GM18517 (cell line): Measurements from ENCODE around the gene ZNF441.
"Not testable (repeated sequence)": the region's sequence is repeated elsewhere in the genome, so short reads cannot be mapped to it uniquely, and the experiment has no call there.

Experiments used
- ATAC-seq: cut with Tn5 transposase; IDR thresholded peaks from one replicate; pipeline ENCODE4 v1.9.1; 2021; ENCODE audit warnings: mild to moderate bottlenecking, moderate library complexity; ENCODE audit not compliant: unreplicated experiment

ZNF441 gene

DNA sequence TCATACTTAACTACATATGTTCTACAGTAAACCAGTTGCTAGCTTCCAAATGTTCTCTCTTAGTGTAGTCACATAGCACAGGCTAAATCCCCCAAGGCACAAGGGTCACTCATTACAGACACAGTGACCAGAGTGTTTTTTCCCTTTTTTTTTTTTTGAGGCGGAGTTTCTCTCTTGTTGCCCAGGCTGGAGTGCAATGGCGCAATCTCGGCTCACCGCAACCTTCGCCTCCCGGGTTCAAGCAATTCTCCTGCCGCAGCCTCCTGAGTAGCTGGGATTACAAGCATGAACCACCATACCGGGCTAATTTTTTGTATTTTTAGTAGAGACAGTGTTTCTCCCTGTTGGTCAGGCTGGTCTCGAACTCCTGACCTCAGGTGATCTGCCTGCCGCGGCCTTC, 9.9 kb downstream of the ZNF441 start:
- not testable (repeated sequence) for ATAC-seq

DNA sequence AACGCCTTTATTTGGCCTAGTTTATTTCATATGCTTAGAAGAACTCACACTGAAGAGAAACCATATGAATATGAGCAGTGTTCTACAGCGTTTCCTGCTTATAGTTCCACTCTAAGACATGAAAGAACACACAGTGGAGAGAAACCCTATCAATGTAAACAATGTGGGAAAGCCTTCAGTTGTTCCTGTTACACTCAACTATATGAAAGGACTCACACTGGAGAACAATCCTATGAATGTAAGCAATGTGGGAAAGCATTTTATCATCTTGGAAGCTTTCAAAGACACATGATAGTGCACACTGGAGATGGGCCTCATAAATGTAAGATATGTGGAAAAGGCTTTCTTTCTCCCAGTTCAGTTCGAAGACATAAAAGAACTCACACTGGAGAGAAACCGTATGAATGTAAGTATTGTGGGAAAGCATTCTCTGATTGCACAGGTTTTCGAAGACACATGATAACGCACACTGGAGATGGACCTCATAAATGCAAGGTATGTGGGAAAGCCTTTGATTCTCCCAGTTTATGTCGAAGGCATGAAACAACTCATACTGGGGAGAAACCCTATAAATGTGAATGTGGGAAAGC, 13.7 kb downstream of the ZNF441 start:
- ATAC-seq, result no peak

DNA sequence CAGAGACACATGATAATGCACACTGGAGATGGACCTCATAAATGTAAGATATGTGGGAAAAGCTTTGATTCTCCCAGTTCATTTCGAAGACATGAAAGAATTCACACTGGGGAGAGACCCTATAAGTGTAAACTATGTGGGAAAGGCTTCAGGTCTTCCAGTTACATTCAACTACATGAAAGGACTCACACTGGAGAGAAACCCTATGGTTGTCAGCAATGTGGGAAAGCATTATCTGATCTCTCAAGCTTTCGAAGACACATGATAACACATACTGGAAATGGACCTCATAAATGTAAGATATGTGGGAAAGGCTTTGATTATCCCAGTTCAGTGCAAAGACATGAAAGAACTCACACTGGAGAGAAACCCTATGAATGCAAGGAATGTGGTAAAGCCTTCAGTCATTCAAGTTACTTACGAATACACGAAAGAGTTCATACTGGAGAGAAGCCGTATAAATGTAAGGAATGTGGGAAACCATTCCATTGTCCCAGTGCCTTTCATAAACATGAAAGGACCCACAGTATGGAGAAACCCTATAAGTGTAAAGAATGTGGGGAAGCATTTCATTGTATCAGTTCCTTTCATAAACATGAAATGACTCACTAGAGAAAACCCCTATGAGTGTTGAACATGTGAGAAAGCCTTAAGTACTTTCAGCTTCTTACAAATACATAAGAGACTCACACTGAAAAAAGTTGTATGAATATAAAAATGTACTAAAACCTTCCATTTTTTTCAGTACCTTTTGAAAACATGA, 14.7 kb downstream of the ZNF441 start:
- no peak for ATAC-seq

DNA sequence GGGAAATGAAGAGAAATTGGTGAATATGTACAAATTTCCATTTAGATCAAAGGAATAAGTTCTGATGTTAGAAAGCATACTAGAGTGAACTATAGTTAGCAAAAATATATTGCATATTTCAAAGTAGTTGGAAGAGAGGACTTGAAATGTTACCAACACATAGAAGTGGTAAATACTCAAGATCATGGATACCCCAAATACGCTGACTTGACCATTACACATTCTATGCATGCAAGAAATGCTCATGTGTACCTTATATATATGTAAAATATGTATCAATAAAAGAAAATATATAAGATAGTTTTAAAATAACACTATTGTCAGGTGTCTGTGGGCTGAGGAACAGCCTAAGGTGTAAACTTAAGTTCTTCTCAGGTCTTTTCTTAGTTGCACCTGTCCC, 17.0 kb downstream of the ZNF441 start:
- ATAC-seq, result no peak

DNA sequence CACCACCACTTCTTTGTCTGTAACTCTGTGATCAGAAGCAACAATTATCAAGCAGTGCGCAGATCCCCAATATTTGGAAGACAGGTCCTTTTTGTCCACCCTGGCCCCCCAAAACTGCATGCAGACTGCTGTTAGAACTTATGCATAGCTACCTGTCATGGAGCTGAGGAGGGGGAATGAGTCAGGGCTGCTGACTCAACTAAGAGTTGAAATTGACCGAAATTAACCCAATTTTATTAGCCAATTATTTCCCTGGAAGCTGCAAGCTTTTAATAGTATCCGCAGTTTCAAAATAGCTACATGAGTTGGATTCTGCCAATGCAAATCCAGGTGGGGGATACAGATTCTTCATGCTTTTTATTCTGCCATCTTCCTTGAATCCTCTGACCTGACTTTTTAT, 17.6 kb downstream of the ZNF441 start:
- no peak for ATAC-seq

DNA sequence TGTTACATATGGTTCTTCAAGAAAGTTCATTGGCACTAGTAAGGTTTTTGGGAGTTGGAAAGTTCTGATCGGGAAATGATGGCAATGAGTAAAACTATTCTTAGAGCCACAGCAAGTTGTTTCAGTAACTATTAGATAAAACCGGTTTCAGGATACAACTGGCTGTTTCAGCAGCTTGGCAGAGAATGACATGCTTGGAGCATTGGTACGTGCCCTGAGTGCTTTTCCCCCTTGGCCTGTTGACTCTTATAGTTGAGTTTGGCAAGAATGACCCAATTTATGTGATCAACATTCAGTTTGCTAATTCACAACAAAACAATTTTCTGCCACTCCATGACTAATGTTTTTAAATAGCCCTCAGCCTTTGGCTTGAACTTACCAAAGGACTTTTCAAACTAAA, 20.7 kb downstream of the ZNF441 start:
- ATAC-seq, result no peak

DNA sequence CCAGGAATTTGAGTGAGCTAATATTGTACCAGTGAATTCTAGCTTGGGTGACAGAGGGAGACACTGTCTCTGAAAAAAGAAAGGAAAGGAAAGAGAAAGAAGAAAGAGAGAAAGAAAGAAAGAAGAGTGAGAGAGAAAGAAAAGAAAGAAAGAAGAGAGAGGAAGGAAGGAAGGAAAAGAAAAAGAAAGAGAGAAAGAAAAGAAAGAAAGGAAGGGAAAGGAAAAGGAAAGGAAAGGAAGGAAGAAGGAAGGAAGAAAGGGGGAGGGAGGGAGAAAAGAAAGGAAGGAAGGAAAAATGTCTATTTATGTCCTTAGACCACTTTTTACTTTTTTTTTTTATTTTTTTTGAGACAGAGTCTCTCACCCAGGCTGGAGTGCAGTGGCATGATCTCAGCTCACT, 26.1 kb downstream of the ZNF441 start:
- ATAC-seq, result no peak

DNA sequence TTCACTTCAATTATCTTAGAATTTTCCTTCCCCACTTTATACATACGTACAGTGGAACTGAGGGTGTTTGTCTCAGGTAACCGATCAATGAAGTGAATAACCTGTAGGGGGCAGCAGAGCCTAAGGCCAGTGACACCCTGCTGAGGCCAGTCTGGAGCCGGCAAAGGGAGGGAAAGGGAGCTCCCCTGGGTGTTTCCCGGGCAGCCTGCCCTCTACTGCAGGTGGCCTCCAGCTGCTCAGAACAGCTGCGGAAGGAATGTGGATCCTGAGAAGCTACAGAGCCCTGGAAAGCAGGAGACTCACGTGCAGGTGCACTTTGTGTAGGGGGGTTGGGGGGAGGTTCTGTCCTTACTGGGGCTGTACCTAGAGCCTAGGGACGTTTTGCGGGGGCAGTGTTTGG, 30.7 kb downstream of the ZNF441 start:
- ATAC-seq, result no peak

DNA sequence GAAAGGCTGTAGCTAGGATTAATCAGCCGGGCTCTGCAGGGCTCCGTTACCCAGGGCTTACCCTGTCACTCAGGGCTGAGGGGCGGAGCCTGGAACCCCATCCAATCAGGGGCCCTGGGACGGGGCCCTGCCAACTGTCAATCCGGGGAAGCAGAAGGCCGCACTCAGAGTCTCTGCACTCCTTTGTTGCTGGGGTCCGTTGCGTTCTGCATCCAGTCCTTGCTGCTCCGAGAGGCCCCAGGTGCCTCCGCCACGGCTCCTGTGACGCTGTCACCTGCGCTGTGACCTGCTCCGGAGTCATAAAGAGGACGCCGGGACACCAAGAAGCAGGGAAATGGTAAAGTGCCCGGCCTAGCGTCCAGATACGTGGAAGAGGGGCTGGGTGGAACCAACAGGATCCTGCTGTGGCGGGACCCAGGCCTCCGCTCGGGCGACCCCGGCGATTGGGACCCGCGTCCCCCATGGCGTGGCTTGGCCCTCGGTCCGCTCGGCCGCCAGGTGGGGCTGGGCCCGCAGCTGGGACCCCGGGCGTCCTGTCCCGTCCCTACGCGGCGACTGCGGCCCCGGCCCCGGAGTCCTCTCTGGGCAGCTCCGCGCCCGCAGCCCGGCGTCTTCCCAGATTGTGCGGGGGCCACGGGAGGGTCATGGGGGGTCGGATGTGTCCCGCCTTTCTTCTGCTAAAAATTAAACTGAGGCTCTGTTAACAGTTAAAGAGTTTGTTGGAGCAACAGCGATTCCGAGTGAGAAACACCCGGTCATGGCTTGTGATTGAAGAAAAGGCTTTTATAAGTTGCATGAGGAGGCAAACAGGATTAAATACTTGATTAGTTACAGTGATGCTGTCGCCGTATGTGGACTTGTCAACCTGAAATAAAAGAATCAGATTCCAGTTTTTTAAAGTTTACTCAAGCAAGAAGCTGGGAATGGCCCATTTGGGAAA, 31.9 kb downstream of the ZNF441 start, which contains the start of gene ZNF491:
Gene ZNF491, plus strand, starts transcription at position 133 of the 940 bp plus-strand sequence. CDS start 7,431 bp downstream, outside the sequence.
- peak; percentile 74 for ATAC-seq

DNA sequence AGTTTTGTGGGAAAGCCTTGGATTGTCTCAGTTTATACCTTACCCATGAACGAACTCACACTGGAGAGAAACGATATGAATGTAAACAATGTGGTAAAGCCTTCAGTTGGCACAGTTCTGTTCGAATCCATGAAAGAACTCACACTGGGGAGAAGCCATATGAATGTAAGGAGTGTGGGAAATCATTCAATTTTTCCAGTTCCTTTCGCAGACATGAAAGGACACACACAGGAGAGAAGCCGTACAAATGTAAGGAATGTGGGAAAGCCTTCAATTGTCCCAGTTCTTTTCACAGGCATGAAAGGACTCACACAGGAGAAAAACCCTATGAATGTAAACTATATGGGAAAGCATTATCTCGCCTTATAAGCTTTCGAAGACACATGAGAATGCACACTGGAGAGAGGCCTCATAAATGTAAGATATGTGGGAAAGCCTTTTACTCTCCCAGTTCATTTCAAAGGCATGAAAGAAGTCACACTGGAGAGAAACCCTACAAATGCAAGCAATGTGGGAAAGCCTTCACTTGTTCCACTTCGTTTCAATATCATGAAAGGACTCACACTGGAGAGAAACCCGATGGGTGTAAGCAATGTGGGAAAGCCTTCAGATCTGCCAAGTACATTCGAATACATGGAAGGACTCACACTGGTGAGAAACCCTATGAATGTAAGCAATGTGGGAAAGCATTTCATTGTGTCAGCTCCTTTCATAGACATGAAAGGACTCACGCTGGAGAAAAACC, 39.7 kb downstream of the ZNF441 start:
- ATAC-seq, result no peak

DNA sequence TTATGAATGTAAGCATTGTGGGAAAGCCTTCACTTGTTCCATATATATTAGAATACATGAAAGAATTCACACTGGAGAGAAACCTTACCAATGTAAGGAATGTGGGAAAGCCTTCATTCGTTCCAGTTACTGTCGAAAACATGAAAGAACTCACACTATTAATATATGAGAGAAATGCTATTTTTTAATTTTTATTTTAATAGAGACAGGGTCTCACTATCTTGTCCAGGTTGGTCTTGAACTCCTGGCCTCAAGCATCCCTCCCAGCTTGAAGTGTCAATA, 40.2 kb downstream of the ZNF441 start:
- ATAC-seq, result no peak

DNA sequence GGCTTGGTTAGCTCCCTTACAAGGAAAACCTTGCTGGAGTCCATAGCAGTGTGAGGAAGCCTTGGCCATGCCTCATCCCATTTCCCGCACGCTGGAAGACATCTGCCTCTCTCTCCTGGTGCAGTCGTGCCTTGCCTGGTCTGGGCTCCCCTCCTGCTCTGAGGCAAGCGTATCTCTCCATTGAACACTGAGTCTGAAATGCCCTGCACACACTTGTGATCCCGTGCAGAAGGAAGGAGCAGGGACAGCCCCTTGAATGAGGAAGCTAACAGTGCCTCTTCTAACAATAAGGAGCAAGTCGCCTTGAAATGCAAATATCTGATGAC, 46.9 kb downstream of the ZNF441 start:
- ATAC-seq, result peak; percentile 38

DNA sequence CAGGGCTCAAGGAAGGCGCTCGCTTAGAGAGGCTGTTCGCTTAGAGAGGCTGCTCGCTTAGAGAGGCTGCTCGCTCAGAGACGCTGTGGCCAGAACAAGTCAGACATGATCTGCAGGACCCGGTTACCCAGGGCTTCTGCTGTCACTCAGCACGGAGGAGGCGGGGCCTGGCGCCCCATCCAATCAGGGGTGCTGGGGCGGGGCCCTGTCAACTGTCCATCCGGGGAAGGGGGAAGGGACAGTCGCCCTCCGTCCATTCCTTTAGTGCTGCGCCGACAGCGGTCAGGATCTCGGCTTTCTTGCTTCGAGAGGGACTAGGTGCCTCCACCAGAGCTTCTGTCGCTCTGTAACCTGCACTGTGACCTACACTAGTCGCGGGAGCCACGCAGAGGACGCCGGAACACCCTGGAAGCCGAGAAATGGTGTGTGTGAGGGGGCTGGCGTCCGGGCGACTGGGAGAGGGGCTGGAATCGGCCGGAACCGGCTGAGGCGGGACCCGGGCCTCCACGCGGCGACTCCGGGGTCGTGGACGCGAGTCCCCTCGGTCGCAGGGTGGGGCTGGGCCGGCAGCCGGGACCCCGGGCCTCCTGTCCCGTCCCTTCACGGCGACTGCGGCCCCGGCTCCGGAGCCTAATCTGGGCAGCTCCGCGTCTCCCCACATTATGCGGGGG, 47.4 kb downstream of the ZNF441 start, which contains the start of gene ZNF440:
Gene ZNF440, plus strand, starts transcription at position 245 of the 671 bp plus-strand sequence. Its CDS starts 175 bp downstream, at position 420.
- ATAC-seq, result peak; percentile 93

DNA sequence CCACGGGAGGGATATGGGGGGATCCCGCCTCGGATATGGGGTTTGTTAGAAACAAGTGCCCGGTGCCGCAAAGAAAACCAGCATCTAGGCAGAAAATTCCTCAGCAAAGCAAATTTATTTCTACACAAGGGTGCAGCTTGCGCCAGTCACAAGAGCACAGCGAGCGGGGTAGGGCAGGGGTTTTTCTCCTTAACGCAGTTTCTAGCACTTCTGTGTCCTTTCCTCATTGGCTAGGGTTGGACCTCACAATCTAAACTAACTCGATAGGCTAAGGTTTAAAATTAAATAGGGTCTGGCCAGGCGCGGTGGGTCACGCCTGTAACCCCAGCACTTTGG, 47.9 kb downstream of the ZNF441 start:
- no peak for ATAC-seq

DNA sequence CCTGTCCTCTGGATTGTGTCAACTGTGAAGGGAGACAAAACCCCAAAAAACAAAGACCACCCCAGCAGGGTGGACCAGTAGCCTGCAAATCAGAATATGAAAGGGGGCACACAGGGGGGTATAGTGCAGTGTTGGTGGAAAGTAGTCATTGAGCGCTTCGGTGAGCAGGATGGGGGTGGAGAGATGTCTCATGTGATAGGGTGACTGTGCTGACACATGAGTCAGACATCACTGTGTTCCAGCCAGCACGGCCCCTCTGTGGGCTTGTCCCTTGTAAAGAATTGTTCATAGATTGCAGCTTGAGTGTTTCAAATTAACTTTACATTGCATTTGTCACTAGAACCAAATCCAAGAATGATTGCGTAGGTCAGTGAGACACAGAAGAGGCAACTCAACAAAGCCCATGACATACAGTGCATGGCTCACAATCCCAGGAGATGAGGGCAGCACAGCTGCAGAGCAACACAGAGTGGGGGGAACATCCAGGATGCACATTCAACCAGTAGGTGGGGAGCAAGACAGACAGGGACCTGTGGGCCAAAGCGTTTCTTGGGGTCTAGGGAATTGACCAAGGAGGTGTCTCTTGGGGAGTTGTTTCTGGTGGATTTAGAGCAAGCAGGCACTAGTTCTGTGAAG, 54.8 kb downstream of the ZNF441 start:
- no peak for ATAC-seq

DNA sequence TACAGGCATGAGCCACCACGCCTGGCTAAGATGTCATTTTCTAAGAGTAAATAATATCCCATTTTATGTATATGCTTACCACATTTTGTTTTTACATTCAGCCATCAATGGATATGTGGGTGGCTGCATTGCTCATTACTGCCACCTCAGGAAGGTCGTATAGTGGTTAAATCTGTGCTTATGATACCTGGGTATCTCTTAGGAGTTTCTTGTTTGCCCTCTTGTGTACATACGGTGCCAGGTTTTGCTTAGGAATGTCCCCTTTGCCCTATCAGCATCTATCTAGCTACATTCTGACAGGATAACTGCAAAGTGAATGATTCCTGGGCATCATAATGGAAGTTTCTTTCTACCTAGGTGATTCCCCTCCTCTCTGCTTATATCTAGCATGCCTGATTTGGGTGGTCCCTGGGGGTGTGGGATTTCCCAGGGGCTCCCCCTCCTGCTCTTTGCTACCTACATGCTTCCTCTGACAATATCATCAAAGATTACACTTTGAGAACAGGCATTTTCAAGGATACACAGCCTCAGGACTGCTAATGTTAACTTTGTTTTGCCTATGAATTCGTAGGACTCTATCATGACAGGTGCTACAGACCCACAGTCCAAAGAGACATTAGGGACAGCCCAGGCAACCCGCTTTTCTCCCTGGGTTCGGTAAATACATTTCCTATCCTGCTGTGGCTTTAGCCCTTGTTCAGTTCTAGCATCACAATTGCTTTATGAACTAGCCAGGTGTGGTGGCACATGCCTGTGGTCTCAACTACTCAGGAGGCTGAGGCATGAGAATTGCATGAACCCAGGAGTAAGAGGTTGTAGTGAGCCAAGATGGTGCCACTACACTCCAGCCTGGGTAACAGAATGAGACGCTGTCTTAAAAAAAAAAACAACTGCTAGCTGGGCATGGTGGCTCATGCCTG, 62.4 kb downstream of the ZNF441 start:
- ATAC-seq, result not testable (repeated sequence)

DNA sequence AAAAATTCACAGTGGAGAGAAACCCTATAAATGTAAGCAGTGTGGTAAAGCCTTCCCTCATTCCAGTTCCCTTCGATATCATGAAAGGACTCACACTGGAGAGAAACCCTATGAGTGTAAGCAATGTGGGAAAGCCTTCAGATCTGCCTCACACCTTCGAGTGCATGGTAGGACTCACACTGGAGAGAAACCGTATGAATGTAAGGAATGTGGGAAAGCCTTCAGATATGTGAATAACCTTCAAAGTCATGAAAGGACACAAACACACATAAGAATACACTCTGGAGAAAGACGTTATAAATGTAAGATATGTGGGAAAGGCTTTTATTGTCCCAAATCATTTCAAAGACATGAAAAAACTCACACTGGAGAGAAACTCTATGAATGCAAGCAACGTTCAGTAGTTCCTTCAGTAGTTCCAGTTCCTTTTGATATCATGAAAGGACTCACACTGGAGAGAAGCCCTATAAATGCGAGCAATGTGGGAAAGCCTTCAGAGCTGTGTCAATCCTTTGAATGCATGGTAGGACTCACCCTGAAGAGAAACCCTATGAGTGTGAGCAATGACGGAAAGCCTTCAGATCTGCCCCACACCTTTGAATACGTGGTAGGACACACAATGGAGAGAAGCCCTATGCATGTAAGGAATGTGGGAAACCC, 65.6 kb downstream of the ZNF441 start:
- no peak for ATAC-seq

DNA sequence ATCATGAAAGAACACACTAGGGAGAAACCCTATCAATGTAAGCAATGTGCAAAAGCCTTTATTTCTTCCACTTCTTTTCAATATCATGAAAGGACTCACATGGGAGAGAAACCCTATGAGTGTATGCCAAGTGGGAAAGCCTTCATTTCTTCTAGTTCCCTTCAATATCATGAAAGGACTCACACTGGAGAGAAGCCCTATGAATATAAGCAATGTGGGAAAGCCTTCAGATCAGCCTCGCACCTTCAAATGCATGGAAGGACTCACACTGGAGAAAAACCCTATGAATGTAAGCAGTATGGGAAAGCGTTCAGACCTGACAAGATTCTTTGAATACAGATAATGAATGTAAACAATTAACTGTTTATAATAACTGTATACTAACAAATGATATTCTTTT, 66.7 kb downstream of the ZNF441 start:
- ATAC-seq, result no peak
